Neural cell (in vitro differentiated cells): Measurements from ENCODE around the gene PRKCG.

Source experiments
- POLR2AphosphoS5 ChIP-seq: IDR thresholded peaks from 2 replicates; pipeline ENCODE4 v1.6.1; 2012
- SMC3 ChIP-seq: fragments of 450-650 bp; conservative IDR thresholded peaks from 2 replicates; pipeline ENCODE4 v1.6.1; 2014; ENCODE audit warnings: antibody characterized with exemption, mild to moderate bottlenecking, moderate library complexity; ENCODE audit not compliant: poor library complexity
- TAF1 ChIP-seq: IDR thresholded peaks from 2 replicates; pipeline ENCODE4 v1.6.1; 2012; ENCODE audit warnings: low read depth
- TF ChIP-seq, protein P1 (sequence below): fragments of 450-650 bp; IDR thresholded peaks from 2 replicates; pipeline ENCODE4 v1.5.1; 2014; ENCODE audit warnings: antibody characterized with exemption, mild to moderate bottlenecking, moderate library complexity; ENCODE audit not compliant: poor library complexity, severe bottlenecking

DNA sequence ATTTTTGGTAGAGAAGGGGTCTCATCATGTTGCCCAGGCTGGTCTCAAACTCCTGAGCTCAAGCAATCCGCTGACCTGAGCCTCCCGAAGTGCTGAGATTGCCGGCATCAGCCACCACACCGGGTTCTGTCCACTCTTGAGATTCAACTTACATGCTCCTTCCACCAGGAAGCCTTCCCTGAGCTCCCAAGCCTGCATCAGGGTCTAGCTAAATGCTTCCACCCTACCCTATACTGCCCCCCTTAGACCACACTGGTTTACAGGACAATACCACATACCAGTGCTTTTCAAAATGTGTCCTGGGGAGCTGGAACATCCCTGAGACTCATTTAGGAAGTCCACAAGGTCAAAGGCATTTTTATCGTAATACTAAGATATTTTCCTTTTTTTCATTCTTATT, 65.6 kb downstream of the PRKCG start:
- TF ChIP-seq, protein P1, sequence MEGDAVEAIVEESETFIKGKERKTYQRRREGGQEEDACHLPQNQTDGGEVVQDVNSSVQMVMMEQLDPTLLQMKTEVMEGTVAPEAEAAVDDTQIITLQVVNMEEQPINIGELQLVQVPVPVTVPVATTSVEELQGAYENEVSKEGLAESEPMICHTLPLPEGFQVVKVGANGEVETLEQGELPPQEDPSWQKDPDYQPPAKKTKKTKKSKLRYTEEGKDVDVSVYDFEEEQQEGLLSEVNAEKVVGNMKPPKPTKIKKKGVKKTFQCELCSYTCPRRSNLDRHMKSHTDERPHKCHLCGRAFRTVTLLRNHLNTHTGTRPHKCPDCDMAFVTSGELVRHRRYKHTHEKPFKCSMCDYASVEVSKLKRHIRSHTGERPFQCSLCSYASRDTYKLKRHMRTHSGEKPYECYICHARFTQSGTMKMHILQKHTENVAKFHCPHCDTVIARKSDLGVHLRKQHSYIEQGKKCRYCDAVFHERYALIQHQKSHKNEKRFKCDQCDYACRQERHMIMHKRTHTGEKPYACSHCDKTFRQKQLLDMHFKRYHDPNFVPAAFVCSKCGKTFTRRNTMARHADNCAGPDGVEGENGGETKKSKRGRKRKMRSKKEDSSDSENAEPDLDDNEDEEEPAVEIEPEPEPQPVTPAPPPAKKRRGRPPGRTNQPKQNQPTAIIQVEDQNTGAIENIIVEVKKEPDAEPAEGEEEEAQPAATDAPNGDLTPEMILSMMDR = no peak
- TF ChIP-seq SMC3 (no peak), TAF1 (no peak), POLR2AphosphoS5 (no peak)
